Tibial artery (tissue), 4 donors: Measurements from ENCODE around the gene C13orf46.

Experiments used
- DNase-seq, 2 donors: peaks; one replicate each; pipeline ENCODE4 v3.0.0-alpha.2; 2019
- H3K27ac ChIP-seq, 2 donors: fragments of 200-600 bp; sonication (generic) in 1 of 2; 1 replicate in 1 of 2; 2 replicates in 1 of 2; pipeline ENCODE4 v1.5.1; 2018 to 2019; ENCODE audit warnings: mild to moderate bottlenecking in 1 of 2
- H3K27me3 ChIP-seq, 2 donors: fragments of 200-600 bp; sonication (generic) in 1 of 2; one replicate each; pipeline versions ENCODE4 v1.5.1 to v1.6.0; 2016 to 2019
- H3K36me3 ChIP-seq, 3 donors: fragments of 200-600 bp; sonication (generic) in 2 of 3; one replicate each; pipeline ENCODE4 v1.5.1; 2016 to 2019; ENCODE audit warnings: mild to moderate bottlenecking in 2 of 3
- H3K4me1 ChIP-seq, 4 donors: fragments of 200-600 bp; sonication (generic) in 2 of 4; 1 replicate in 3 of 4; 2 replicates in 1 of 4; pipeline ENCODE4 v1.5.1; 2016 to 2019
- H3K4me3 ChIP-seq, 2 donors: fragments of 200-600 bp; sonication (generic) in 1 of 2; 1 replicate in 1 of 2; 2 replicates in 1 of 2; pipeline ENCODE4 v1.5.1; 2018 to 2019; ENCODE audit warnings: mild to moderate bottlenecking in 2 of 2
- H3K9me3 ChIP-seq, 3 donors: fragments of 200-600 bp; sonication (generic) in 1 of 3; one replicate each; pipeline ENCODE4 v1.5.1; 2016 to 2019
- intact Hi-C: fragments of 100-400 bp; cut with DNase I; formaldehyde crosslinking; loops from one replicate; pipeline ENCODE4 v1.15.0; 2023; ENCODE audit warnings: low total_unique reads
- TF ChIP-seq, protein P1 (sequence below), 2 experiments: fragments of 200-600 bp in 1 of 2; fragments of 450-650 bp in 1 of 2; IDR thresholded peaks; one replicate each; pipeline ENCODE4 v1.5.1; 2017 to 2019; ENCODE audit warnings: antibody characterized with exemption in 2 of 2, mild to moderate bottlenecking in 1 of 2, moderate library complexity in 1 of 2

C13orf46 gene

DNA sequence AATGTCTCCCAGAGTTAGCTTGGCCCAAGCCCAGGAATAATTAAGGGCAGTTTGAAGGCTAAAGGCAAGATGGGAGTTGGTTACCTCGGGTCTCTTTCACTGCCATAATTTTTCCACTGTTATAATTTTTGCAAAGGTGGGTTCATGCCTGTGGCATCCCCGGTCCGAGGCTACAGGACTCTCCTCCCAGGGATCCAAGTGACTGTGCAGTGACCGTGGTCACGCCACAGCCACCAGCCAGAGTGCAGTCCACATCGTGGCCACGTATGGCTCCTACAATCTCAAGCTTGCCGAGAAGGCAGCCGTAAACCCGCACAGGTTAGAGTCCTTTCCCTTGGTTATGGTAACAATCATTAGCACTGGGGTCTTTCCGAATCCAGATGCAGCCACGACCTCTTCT, 36.8 kb downstream of the C13orf46 start:
- Histone ChIP-seq H3K27ac (peak overlapping the region in 1 of 2 donors; percentile 12), H3K4me3 (no peak overlapping the region), H3K27me3 (no peaks in the 10 kb centered on the region), H3K4me1 (peaks cover 0 to 19% (median 14%) of the 10 kb centered on the region in 4 donors), H3K36me3 (no peaks in the 10 kb centered on the region), H3K9me3 (no peaks in the 10 kb centered on the region)
- DNase-seq, result peak in 1 of 2 donors; percentile 38
- intact Hi-C loops, result no loop called here
- TF ChIP-seq, protein P1, sequence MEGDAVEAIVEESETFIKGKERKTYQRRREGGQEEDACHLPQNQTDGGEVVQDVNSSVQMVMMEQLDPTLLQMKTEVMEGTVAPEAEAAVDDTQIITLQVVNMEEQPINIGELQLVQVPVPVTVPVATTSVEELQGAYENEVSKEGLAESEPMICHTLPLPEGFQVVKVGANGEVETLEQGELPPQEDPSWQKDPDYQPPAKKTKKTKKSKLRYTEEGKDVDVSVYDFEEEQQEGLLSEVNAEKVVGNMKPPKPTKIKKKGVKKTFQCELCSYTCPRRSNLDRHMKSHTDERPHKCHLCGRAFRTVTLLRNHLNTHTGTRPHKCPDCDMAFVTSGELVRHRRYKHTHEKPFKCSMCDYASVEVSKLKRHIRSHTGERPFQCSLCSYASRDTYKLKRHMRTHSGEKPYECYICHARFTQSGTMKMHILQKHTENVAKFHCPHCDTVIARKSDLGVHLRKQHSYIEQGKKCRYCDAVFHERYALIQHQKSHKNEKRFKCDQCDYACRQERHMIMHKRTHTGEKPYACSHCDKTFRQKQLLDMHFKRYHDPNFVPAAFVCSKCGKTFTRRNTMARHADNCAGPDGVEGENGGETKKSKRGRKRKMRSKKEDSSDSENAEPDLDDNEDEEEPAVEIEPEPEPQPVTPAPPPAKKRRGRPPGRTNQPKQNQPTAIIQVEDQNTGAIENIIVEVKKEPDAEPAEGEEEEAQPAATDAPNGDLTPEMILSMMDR (IDR thresholded peaks at IDR 0.05), result no peak

DNA sequence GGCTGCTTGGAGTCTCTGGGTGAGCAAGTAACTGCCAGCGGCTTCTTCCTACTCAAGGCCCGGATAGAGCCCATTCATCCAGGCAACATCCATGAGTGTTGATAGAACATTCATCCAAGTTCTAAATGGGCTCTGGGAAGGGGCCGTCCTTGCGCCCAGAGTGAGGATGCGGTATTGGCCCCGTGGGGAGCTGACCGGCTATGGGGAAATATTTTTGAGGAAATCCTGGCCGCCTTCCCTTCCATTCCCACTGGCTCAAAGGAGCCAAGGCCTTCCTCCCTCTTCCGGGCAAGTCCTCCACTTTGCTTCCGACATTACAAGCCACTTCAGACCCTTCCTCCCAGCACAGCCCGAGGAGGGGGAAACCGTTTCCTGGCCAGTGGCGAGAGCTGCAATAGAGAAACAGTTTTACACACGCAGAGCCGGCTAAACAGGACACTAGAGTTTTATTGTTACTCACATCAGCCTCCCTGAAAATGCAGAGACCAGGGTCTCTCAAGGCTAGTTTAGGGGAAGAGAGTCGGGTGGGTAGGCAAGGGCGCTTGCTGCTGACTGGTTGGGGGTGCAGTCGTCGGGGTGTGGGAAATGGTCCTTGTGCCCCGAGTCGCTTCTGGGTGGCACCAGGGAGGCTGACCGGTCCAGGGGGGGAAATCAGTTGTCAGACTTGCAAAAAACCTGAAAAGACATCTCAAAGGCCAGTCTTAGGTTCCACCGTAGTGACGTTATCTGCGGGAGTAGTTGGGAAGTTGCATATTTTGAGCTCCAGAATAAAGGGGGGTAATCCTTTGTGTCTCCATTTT, 37.5 kb downstream of the C13orf46 start:
- Histone ChIP-seq H3K27ac (peak overlapping the region; percentile 81 to 87), H3K4me1 (peaks cover 0 to 19% (median 14%) of the 10 kb centered on the region in 4 donors)
- intact Hi-C loops, result no loop called here

DNA sequence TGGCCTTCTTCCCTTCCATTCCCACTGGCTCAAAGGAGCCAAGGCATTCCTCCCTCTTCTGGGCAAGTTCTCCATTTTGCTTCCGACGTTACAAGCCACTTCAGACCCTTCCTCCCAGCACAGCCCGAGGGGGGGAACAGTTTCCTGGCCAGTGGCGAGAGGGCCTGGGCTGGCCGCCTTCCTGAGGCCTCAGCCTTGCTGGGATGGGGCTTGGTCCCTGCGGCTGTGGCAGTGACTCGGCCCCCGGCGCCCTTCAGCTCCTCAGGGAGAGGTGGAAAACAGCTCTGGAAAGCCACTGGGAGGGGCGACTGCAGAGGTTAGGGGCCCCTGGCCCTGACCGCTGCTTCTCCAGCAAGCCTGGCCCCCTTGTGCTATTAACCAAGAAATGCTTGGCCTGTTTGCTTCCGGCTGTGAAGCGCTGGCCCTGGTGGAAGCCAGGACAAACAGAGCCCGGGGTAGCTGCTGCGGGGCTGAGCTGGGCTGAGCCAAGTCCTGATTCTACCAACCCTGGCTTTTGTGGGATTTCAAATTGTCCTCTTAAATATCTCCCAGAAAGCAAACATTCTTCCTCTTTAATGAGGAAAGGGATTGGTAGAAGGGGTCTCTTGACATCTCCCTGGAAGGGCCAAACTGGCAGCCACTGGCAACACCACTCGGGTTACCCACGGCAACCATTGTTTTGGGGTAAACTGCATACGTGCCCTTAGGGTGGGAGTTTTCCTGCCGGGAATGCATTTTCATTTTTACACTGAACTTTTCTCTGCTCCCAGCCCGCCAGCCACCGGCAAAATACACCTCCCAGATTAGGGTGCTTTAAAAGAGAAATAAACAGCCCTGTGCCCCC, 38.7 kb downstream of the C13orf46 start:
- Histone ChIP-seq H3K4me1 (peaks cover 0 to 21% (median 15%) of the 10 kb centered on the region in 4 donors), H3K27ac (peak overlapping the region; percentile 81 to 87), H3K4me3 (no peak overlapping the region), H3K27me3 (no peaks in the 10 kb centered on the region), H3K9me3 (no peaks in the 10 kb centered on the region), H3K36me3 (no peaks in the 10 kb centered on the region)
- DNase-seq, result peak; percentile 53 to 76
- TF ChIP-seq, protein P1 (IDR thresholded peaks at IDR 0.05), result peak; percentile 5 to 11
- intact Hi-C loops, result no loop called here

More for the DNA sequence above, 37.5 kb downstream of the C13orf46 start:
- H3K27me3 ChIP-seq, result no peaks in the 10 kb centered on the region
- TF ChIP-seq, protein P1 (IDR thresholded peaks at IDR 0.05), result no peak
- DNase-seq, result peak; percentile 63 to 69
- no peak overlapping the region for H3K4me3 ChIP-seq
- H3K36me3 ChIP-seq, result no peaks in the 10 kb centered on the region
- H3K9me3 ChIP-seq, result no peaks in the 10 kb centered on the region

DNA sequence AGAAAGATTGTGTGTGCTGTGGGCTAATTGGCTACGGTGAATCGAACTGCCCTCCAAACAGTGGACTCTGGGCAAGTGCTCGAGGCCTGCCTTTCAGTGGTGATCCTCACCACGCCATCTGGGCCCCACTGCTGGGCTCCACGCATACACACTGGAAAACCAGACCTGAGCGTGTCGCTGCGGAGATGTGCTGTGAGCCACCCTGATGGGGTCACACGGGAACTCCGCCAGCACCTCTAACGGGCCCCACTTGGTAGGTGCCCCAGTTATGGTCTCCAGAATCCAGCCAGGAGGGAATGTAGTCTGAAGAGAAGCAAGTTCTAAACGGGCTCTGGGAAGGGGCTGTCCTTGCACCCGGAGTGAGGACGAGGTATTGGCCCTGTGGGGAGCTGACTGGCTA, 39.3 kb downstream of the C13orf46 start:
- DNase-seq, result peak; percentile 20 to 67
- Histone ChIP-seq H3K27me3 (no peaks in the 10 kb centered on the region), H3K36me3 (no peaks in the 10 kb centered on the region), H3K27ac (peak overlapping the region; percentile 81 to 87), H3K4me1 (peaks cover 0 to 27% (median 20%) of the 10 kb centered on the region in 4 donors), H3K4me3 (no peak overlapping the region), H3K9me3 (no peaks in the 10 kb centered on the region)
- intact Hi-C loops, result no loop called here
- TF ChIP-seq, protein P1 (IDR thresholded peaks at IDR 0.05), result no peak

DNA sequence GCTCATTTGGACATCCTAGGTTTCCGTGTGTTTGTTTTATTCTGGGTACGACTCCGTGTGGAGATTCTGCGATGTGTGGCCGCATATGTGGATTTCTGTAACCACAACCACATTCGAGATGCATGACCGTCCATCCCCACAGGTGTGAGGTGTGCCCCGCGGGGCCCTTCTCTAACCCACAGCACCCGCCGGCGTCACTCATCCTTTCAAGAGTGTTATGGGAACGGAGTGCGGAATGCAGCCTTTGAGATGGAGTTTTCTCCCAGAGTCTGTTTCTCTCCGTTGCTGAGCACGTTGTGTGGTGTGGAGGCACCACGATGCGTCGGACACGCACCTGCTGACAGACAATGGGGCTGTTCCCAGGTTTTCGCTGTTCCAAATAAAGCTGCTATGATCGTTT, 40.0 kb downstream of the C13orf46 start:
- no peaks in the 10 kb centered on the region for H3K27me3 ChIP-seq
- no peak overlapping the region for H3K4me3 ChIP-seq
- H3K9me3 ChIP-seq, result no peaks in the 10 kb centered on the region
- intact Hi-C loops, result no loop called here
- DNase-seq, result peak; percentile 18 to 61
- TF ChIP-seq, protein P1 (IDR thresholded peaks at IDR 0.05), result no peak
- H3K27ac ChIP-seq, result no peak overlapping the region
- no peaks in the 10 kb centered on the region for H3K36me3 ChIP-seq
- H3K4me1 ChIP-seq, result peaks cover 0 to 34% (median 27%) of the 10 kb centered on the region in 4 donors
